22Rv1 (cell line): ENCODE measurements around the gene C9orf78.

Experiments
- CTCF ChIP-seq: fragments of 450-650 bp; IDR thresholded peaks from 2 replicates; pipeline ENCODE4 v1.5.1; 2017; ENCODE audit warnings: mild to moderate bottlenecking
- ZFX ChIP-seq: fragments of 450-650 bp; IDR thresholded peaks from 2 replicates; pipeline ENCODE4 v1.6.1; 2017; ENCODE audit warnings: antibody characterized with exemption, borderline replicate concordance

- no peak for TF ChIP-seq CTCF
- TF ChIP-seq ZFX, result no peak
Observed at GRCh38 chr9:129876815-129877214, 41.7 kb upstream of the C9orf78 start.
